HG02852 (cell line): ENCODE results near the gene TACR2.

Experiments used
- ATAC-seq: cut with Tn5 transposase; IDR thresholded peaks from one replicate; pipeline ENCODE4 v1.9.1; 2021; ENCODE audit warnings: mild to moderate bottlenecking, moderate library complexity; ENCODE audit not compliant: unreplicated experiment

TACR2 gene

DNA sequence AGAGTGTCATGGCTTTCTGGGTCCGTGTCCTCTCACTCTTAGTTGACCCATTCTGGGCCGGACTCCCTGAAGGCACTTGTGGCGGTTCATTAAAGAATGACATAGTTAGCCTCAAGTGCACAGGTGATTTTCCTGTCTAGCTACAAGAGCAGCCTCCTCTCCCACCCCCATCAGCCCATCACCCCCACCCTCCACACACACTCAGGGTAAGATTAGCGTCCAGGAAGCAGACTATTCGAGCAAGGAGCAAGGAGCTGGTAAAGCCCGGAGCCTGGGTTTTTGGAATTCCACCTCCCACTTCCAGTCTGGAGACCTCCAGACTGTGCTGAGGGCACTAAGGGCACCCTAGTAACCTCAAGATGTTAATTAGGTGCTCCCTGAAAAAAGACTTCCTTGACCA is 39.5 kb downstream of the TACR2 start:
- no peak for ATAC-seq

- no peak for ATAC-seq
Measured at GRCh38 chr10:69376662-69377061, 40.1 kb downstream of the TACR2 start.

DNA sequence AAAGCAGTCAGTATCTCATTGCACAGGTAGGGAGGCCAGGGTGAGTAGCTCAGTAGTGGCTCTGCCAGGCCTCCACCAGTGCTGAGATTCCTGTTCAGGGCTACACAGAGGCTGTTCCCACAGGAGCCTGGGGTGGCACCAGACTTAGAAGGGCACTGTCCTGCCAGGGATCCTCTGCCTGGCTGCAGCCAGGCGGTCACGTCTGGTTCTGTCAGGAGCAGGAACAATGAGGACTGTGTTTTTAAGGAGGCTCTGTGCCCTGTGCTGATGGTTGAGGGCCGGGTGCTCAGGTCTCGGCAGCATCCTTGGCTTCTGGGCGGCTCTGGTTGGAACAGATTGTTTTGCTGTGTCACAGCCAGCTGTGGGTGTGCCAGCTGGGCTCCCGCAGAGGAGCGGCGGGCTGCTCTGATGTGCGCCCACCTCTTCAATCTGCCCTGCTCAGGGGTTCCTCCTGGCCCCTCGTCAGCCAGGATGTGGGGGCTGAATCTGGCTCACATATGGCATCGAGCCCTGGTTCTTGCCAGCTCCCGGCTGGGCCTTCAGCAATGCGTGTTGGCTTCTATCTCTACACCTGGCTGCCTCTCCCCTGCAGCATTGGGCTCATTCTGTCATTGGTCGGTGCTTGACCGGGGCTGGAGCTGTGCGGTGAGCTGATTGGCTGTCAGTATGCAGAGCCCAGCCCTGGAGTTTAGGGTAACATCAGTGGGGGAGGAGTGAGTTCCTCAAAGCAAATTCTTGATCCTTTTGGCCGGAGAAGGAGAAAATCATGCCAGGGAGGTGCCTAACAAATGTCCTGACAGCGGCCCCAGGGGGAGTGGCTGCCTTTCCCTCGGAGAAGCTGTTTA is 41.2 kb downstream of the TACR2 start:
- ATAC-seq: no peak

DNA sequence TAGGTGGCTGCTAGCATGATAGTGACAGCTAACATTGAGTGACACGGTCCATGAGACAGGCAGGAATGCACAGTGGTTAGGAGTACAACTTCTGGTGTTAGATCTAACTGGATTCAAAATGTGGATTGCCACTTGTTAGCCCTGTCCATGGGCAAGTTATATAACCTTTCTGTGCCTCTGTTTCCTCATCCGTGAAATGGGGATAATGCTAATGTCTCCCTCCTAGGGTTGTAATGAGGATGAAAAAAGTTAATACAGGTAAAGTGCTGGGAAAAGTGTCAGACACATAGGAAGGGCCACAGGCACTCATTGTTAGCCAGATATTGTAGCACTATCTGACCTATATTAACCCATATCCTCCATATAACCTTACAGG is 41.8 kb downstream of the TACR2 start:
- no peak for ATAC-seq

GRCh38 chr10:69374242-69374641 is 42.5 kb downstream of the TACR2 start:
- ATAC-seq: no peak

DNA sequence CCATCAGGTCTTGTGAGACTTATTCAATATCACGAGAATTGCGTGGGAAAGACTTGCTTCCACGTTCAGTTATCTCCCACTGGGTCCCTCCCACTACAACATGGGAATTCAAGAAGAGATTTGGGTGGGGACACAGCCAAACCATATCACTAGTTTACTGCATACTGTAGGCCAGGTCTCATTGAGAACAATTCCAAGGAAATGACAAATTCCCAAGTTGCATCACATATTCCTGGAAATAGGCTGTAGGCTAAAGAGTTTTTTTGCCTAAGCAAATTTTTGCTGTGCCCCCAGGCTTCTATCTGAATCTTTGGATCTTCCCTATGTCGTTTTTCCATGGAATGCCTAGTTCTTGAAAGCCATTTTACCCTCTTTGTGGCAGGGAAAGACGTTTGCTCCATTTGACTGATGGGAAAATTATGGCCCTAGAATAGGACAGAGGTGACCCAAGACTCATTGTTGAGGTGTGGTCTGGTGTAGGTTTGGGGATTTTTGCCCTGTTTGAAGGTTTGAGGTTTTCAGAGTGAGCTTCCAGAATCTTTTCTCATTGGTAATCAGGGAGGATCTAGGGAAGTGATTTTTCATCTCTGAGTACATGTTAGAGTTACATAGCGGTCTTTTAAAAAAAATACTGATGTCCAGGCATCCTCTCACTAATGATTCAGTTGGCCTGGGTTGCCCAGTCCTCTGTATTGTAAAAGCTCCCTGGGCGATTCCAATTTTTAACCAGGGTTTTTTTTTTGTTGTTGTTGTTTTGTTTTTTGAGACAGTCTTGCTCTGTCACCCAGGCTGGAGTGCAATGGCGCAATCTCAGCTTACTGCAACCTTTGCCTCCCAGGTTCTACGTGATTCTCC is 44.4 kb downstream of the TACR2 start:
- no peak for ATAC-seq

GRCh38 chr10:69367469-69367868 is 49.2 kb downstream of the TACR2 start:
- no peak for ATAC-seq

GRCh38 chr10:69366738-69367137 is 50.0 kb downstream of the TACR2 start:
- ATAC-seq: no peak

- ATAC-seq: no peak
Measured at GRCh38 chr10:69364232-69364940, 52.3 kb downstream of the TACR2 start.

DNA sequence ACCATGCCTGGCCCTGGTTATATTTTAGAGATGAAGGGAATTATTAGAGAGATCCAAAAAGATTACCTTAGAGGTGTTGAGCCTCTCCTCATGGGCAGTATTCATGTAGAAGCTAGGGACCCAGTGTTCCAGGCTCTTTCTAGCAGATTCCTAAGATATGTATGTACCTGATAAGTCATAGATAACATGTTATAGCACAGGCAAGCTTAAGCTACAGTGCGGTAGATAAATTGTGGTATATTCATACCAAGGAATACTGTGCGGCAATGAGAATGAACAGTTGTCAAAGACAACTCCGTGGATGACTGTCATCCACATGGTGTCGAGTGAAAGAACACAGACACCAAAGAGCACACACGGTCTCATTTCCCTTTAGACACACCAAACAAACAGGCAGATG is 53.1 kb downstream of the TACR2 start:
- ATAC-seq: no peak

GRCh38 chr10:69362471-69362954 is 54.2 kb downstream of the TACR2 start:
- no peak for ATAC-seq

GRCh38 chr10:69361303-69361614 is 55.5 kb downstream of the TACR2 start:
- no peak for ATAC-seq

DNA sequence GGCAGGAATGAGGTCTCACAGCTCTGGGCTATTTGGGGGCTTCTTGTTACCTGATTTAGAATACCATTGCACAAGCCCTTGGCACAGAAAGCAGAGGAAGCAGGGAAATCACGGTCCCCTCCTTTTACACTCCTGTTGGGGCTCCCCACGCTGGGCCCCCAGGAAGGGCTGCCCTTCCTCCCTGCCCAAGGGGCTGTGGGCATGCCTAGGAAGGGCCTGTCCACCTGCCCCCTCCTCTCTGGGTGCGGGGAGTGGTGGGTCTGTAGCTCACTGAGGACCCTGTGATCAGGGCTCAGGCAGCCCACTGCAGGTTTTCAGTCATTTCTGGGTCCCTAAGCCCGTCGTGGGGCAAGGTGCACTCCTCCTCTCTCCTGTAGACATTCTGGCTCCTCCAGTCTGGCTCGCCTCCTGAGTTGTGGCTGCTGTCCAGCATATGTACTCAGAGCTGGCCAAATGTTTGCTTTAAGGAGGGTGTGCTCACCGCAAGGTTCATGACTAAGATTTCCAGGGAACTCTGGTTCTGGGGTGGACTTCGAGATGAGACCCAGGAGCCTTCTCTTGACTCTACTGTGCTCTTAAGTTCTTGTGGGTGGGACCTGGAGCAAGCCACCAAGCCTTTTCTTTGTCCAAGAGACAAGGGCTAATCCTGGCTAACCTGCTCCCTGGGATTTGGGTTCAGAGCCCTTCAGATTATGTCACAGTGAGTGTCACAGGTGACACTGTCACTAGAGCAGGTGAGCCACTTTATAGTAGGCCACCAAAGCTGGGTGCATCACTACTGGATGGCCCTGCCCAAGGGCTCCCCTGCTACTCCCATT is 56.0 kb downstream of the TACR2 start:
- ATAC-seq: no peak

GRCh38 chr10:69359594-69359993 is 57.1 kb downstream of the TACR2 start:
- ATAC-seq: no peak

- no peak for ATAC-seq
Measured at GRCh38 chr10:69359148-69359547, 57.6 kb downstream of the TACR2 start.

GRCh38 chr10:69358148-69358795 is 58.4 kb downstream of the TACR2 start:
- no peak for ATAC-seq

DNA sequence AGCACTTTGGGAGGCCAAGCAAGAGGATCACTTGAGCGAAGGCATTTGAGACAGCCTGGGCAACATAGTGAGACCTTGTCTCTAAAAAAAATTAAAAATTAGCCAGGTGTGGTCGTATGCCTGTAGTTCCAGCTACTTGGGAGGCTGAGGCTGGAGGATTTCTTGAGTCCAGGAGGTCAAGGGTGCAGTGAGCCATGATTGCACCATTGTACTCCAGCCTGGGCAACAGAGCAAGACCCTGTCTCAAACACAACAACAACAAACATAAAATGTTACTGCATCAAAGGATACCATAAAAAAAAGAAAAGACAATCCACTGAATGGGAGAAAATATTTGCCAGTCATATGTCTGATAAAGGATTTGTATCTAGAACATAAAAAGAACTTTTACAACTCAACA is 60.5 kb downstream of the TACR2 start:
- no peak for ATAC-seq

DNA sequence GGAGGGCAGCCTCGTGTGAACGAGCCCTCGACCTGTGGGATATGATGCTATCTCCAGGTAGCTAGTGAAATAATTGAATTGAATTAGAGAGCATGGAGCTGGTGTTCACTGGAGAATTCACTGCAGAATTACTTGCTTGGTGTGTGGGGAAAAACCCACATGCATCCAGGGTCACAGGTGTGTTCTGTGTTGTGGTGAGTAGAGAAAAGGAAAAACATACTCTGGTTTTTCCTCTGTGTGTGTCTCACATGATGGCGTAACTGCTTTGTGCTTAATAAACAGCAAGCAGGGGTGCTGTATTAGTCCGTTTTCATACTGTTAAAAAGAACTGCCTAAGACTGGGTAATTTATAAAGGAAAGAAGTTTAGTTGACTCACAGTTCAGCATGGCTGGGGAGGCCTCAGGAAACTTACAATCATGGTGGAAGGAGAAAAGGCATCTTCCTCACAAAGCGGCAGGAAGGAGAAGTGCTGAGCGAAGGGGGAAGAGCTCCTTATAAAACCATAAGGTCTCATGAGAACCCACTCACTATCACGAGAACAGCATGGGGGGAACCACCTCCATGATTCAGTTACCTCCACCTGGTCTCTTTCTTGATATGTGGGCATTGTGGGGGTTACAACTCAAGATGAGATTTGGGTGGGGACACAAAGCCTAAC is 62.6 kb downstream of the TACR2 start:
- ATAC-seq: no peak
